ENCODE results near the gene SHISA9. TPM values are rescaled to one million over a fixed set of nuclear protein-coding genes. Genes with fewer than 3 reads are reported as not detected.

The SHISA9 gene
- total RNA-seq, 1 donor from 2014 or later, result 0.52 TPM

GRCh38 chr16:12951392-12951791, 50.0 kb downstream of the SHISA9 start:
- no peak for DNase-seq (ENCODE audit: low spot score)

- DNase-seq (ENCODE audit: low spot score), result no peak
These were observed 50.6 kb downstream of the SHISA9 start for GRCh38 chr16:12951976-12952375.

GRCh38 chr16:12958366-12958765, 57.0 kb downstream of the SHISA9 start:
- no peak for DNase-seq (ENCODE audit: low spot score)

- DNase-seq (ENCODE audit: low spot score), result no peak
These were observed 57.7 kb downstream of the SHISA9 start for GRCh38 chr16:12959072-12959471.

- DNase-seq (ENCODE audit: low spot score), result no peak
These were observed 60.2 kb downstream of the SHISA9 start for GRCh38 chr16:12961626-12962025.

- no peak for DNase-seq (ENCODE audit: low spot score)
These were observed 63.1 kb downstream of the SHISA9 start for GRCh38 chr16:12964461-12964860.

- DNase-seq (ENCODE audit: low spot score), result no peak
These were observed 63.9 kb downstream of the SHISA9 start for GRCh38 chr16:12965274-12965804.

GRCh38 chr16:12971241-12971640, 69.8 kb downstream of the SHISA9 start:
- no peak for DNase-seq (ENCODE audit: low spot score)

GRCh38 chr16:12972246-12972645, 70.8 kb downstream of the SHISA9 start:
- DNase-seq (ENCODE audit: low spot score), result no peak

- DNase-seq (ENCODE audit: low spot score), result no peak
These were observed 74.4 kb downstream of the SHISA9 start for GRCh38 chr16:12975766-12976165.

GRCh38 chr16:12976496-12976895, 75.1 kb downstream of the SHISA9 start:
- DNase-seq (ENCODE audit: low spot score), result no peak

GRCh38 chr16:12976936-12977335, 75.5 kb downstream of the SHISA9 start:
- no peak for DNase-seq (ENCODE audit: low spot score)

- no peak for DNase-seq (ENCODE audit: low spot score)
These were observed 84.1 kb downstream of the SHISA9 start for GRCh38 chr16:12985516-12985915.

- no peak for DNase-seq (ENCODE audit: low spot score)
These were observed 86.7 kb downstream of the SHISA9 start for GRCh38 chr16:12988071-12988470.

- no peak for DNase-seq (ENCODE audit: low spot score)
These were observed 90.7 kb downstream of the SHISA9 start for GRCh38 chr16:12992066-12992465.

- DNase-seq (ENCODE audit: low spot score), result no peak
These were observed 93.0 kb downstream of the SHISA9 start for GRCh38 chr16:12994402-12994801.

- no peak for DNase-seq (ENCODE audit: low spot score)
These were observed 94.4 kb downstream of the SHISA9 start for GRCh38 chr16:12995721-12996372.

GRCh38 chr16:12998361-12999085, 97.1 kb downstream of the SHISA9 start:
- no peak for DNase-seq (ENCODE audit: low spot score)

- no peak for DNase-seq (ENCODE audit: low spot score)
These were observed 98.0 kb downstream of the SHISA9 start for GRCh38 chr16:12999368-12999767.

GRCh38 chr16:13005721-13006247, 104.4 kb downstream of the SHISA9 start:
- no peak for DNase-seq (ENCODE audit: low spot score)

GRCh38 chr16:13012601-13013000, 111.2 kb downstream of the SHISA9 start:
- DNase-seq (ENCODE audit: low spot score), result no peak

- no peak for DNase-seq (ENCODE audit: low spot score)
These were observed 111.6 kb downstream of the SHISA9 start for GRCh38 chr16:13013043-13013442.

- no peak for DNase-seq (ENCODE audit: low spot score)
These were observed 113.1 kb downstream of the SHISA9 start for GRCh38 chr16:13014476-13014875.
